Activated CD8-positive, alpha-beta memory T cell treated with anti-CD3 and anti-CD28 coated beads for 36 hours (primary cell): ENCODE measurements around the gene CACNB3. TPM values are rescaled to one million over a fixed set of nuclear protein-coding genes. Genes with fewer than 3 reads are reported as not detected.
"Not testable (repeated sequence)": the region's sequence is repeated elsewhere in the genome, so short reads cannot be mapped to it uniquely, and the experiment has no call there.

Experiments used
- CTCF ChIA-PET: fragments of 350-600 bp; sonication (Branson Sonifier 250); formaldehyde crosslinking; loops from one replicate; lab custom pipeline; 2021; ENCODE audit warnings: antibody characterized with exemption; lab: Charles Lee
- POLR2A ChIA-PET: fragments of 350-600 bp; sonication (Branson Sonifier 250); formaldehyde crosslinking; loops from one replicate; lab custom pipeline; 2021; ENCODE audit warnings: antibody characterized with exemption; lab: Charles Lee
- total RNA-seq, 2 experiments: library from RNA; stranded (reverse); gene quantifications; one replicate each; pipeline ENCODE4 v1.2.3, GENCODE V29; 2021

CACNB3 gene
- total RNA-seq, 2 experiments from 2014 or later: 6.1 to 8.3 TPM

DNA sequence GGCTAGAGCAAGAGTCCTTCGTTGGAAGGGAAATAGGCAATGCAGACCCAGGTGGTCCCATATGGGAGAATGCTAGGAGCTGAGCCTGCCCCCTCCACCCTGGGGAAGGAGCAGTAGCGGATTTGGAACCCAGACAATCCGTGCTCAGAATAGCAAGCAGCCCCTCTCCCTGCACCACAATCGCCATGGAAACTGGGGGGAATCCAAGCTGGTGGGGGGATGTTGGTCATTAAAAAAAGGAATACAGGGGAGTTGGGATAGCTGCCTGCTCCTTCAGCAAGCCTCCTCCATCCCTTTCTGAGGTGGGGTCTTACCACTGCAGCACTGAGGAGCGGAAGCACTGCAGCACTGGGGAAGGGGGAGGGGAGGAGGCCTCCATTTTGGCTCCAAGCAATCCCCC, 44.5 kb downstream of the CACNB3 start:
- POLR2A ChIA-PET: no interaction called here
- CTCF ChIA-PET: interaction anchor here (0.9 to 1.3 kb wide), 2 partner anchors 9 to 77 kb away, joined by 3 to 6 read pairs; no protein-coding TSS in a partner anchor

DNA sequence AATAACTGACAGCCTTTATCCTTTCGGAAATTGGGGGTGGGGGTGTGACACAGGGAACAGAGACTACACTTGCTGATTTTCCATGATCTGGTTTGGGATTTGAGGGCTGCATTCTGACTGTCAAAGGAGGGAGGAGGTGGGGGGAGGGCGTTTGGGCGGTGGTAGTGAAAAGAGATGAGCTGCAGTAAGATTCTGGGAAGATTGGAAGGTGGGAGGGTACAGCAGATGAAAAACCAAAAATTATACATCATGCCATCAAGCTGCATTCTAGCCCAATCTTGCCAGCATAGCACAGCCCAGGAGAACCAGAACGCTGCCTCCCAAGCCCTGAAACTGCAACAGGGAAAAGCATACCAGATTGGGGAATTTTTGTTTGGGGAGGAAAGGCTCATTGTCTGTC, 45.0 kb downstream of the CACNB3 start:
- ChIA-PET POLR2A (interaction anchor here (0.6 kb wide), 1 partner anchor 110 kb away, joined by 4 read pairs; no protein-coding TSS in a partner anchor), CTCF (interaction anchor here (0.9 to 1.3 kb wide), 2 partner anchors 10 to 77 kb away, joined by 3 to 6 read pairs; no protein-coding TSS in a partner anchor)

DNA sequence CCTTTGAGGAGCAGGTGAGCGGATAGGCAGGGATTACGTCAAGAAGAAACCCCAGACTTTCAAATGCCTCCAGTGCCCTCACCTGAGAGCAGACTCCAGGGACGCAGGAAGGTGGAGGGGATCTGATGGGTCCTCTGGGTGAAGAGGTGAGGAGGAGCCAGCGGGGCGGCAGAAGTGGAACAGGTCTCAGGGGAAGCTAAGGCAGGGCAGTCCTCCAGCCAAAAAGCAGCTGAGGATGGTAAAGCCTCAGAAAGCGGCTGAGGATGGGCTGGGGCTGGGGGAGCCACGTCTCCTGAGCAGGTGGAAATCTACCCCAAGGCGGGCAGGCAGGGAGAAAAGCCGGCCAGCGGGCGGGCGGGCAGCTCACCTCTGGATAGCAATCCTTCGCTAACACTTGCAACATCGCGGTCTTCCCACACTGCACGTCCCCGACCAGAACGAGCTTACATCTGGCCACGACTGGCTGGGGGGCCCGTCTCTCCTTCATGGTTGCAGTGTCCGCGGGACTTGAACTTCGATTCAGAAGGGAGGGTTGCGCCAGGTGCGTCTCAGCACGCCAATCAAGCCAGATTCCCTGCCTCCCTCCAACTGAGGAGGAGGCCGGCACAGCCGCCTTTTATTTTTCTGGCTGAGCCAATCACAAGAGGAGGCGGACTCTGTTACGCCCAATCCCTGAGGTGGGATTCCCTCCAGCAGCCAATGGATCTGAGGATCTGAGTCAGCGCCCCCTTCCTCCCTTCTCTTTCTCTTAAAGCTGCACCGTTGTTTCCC, 47.2 kb downstream of the CACNB3 start, which contains the start of gene RND1:
RND1 (minus strand) TSS at position 590 of the 771 bp plus-strand sequence; CDS start at position 487, 103 bp downstream.
- CTCF ChIA-PET: interaction anchor here (0.9 to 4.2 kb wide), 6 partner anchors 9 to 52 kb away, joined by 3 to 41 read pairs (median 4); partner anchors contain the start of gene DDX23

DNA sequence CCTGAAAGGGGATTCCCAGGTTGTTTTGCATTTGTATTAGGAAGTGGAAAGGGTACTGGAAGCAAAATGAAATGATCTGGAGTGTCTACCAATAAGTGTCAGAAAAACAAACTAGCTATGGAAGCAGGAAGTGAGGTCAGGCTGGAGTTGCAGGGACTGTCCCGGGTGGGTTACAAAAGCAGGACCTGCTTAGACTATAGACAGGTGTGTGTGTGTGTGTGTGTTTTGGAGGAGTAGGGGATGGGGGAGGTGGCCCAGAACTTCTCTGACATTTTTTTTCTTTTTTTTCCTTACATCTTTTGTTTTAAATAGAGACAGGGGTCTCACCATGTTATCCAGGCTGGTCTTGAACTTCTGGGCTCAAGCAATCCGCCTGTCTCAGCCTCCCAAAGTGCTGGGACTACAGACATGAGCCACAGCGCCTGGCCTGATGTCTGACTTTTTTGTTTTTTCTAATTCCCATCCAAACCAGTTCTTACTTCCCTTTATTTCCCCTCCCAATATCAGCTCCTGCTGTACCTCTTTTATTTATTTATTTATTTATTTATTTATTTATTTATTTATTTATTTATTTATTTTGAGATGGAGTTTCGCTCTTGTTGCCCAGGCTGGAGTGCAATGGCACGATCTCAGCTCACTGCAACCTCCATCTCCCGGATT, 47.9 kb downstream of the CACNB3 start:
- POLR2A ChIA-PET: interaction anchor here (2.0 kb wide), 1 partner anchor 13 kb away, joined by 19 read pairs; the partner anchor contains the start of gene DDX23
- CTCF ChIA-PET: interaction anchor here (0.9 to 4.2 kb wide), 5 partner anchors 9 to 52 kb away, joined by 3 to 41 read pairs (median 5); partner anchors contain the start of gene DDX23

More for the DNA sequence above, 47.2 kb downstream of the CACNB3 start, which contains the start of gene RND1:
- POLR2A ChIA-PET: interaction anchor here (0.6 to 2.0 kb wide), 3 partner anchors 13 to 68 kb away, joined by 3 to 19 read pairs (median 8); partner anchors contain the start of genes DDX23 and FKBP11

DNA sequence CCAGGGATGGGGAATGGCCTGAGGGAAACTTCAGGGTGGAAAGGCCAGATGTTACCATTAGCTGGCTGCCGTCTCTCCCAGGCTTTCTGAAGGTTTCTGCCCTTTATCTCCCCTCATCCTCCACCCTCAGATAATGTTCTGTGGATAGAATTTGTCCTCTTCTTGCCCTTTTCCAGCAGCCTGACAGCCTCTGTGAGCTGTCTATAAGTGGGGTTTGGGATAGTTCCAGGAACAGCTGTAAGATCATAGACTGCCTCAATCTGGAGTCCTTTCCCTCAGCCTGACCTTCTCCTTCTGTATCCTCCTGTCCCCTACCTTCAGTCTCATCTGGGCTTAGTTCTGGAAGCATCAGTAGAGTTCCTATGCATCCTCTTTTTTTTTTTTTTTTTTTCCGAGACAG, 50.2 kb downstream of the CACNB3 start:
- CTCF ChIA-PET: interaction anchor here (1.0 to 4.2 kb wide), 3 partner anchors 16 to 129 kb away, joined by 3 to 41 read pairs (median 5); partner anchors contain the start of gene DDX23
- POLR2A ChIA-PET: no interaction called here

DNA sequence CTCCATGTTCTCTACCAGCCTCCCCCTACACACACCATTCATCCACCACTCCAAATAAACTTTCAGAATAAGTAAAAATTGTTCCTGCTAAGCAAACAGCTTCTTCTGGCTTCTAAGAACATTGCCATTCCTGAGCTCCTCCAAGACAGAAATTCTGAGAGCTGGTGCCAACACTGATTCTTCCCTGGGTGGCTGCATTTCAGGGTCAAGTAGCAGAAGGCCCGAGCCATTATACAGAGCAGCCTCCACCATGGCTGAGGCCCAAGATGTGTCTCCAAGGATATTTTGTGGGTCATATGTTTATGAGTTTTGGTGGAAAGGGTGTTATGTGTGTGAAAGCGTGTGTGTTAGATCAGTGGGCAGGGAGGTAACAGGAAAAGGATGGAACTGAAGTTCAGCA, 50.9 kb downstream of the CACNB3 start:
- CTCF ChIA-PET: no interaction called here
- POLR2A ChIA-PET: no interaction called here

DNA sequence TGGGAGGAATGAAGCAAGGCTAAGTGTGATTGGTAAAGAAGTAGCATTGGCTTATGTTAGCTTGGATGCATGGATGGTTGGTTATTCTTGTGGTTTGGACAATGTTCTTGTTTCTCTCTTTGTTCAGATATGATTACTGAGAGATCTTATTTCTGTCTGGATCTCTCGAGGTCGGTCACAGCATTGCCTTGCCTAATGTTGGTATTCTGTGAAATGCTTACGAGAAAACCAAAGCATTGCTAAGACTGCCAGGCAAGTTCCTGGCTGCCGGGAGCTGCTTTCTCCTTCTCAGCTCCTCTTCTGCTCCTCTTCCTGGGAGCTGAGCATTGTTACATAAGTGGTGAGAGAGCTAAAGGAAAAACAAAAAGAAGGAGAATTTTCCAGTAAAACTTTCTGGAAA, 54.8 kb downstream of the CACNB3 start:
- ChIA-PET POLR2A (no interaction called here), CTCF (interaction anchor here (0.6 to 1.4 kb wide), 6 partner anchors 14 to 54 kb away, joined by 3 to 6 read pairs (median 4); no protein-coding TSS in a partner anchor)

DNA sequence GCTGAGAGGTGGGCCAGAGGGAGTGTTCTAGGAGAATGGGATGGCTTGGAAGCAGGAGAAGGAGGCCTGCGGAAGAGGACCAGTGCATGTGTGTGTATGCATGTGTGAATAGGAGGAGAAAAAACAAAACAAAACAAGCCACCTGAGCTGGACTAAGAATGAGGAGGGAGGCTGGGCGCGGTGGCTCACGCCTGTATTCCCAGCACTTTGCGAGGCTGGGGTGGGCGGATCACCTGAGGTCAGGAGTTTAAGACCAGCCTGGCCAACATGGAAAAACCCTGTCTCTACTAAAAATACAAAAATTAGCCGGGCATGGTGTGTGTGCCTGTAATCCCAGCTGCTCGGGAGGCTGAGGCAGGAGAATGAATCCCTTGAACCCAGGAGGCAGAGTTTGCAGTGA, 55.2 kb downstream of the CACNB3 start:
- CTCF ChIA-PET: interaction anchor here (0.6 to 1.4 kb wide), 4 partner anchors 13 to 54 kb away, joined by 3 to 6 read pairs (median 4); no protein-coding TSS in a partner anchor
- POLR2A ChIA-PET: not testable (repeated sequence)

DNA sequence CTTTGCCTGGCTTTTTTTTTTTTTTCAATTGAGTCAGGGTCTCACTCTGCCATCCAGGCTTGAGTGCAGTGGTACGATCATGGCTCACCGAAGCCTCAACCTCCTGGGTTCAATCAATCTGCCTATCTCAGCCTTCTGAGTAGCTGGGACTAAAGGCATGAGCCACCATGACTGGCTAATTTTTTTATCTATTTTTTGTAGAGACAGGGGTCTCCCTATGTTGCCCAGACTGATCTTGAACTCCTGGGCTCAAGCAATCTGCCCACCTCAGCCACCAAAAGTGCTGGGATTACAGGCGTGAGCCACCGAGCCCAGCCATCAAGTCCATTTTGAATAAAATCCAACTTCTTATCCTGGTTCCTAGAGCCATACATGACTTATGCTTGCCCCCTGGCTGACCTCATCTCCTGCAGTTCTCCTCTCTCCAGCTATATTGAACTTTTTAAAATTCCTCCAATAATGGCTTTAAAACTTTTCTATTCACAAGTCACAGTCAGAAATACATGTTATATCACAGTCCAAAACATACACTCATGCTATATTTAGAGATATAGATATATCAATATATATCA, 57.7 kb downstream of the CACNB3 start:
- ChIA-PET POLR2A (interaction anchor here (0.6 kb wide), 2 partner anchors 17 to 24 kb away, joined by 5 to 8 read pairs; partner anchors contain the start of gene DDX23), CTCF (interaction anchor here (0.6 kb wide), 1 partner anchor 103 kb away, joined by 3 read pairs; no protein-coding TSS in a partner anchor)

Other genes with a start within 250 kb of the CACNB3 start
- gene LALBA, start 248.4 kb upstream of the CACNB3 start, total RNA-seq: not detected
- 10 to 100 TPM; 57.2 to 59.6 TPM for gene KANSL2, start 136.3 kb upstream of the CACNB3 start, total RNA-seq
- 10 to 100 TPM; 67.3 to 68.1 TPM for gene CCNT1, start 101.8 kb upstream of the CACNB3 start, total RNA-seq
- gene ADCY6, start 29.4 kb upstream of the CACNB3 start, total RNA-seq: under 1 TPM; 0.13 to 0.25 TPM
- 100 to 1,000 TPM; 131 to 132 TPM for gene DDX23, start 33.7 kb downstream of the CACNB3 start, total RNA-seq
- gene RND1, start 47.4 kb downstream of the CACNB3 start, total RNA-seq: 1 to 10 TPM; 2.3 to 2.9 TPM
- gene FKBP11, start 107.0 kb downstream of the CACNB3 start, total RNA-seq: 100 to 1,000 TPM; 131 TPM
- gene ARF3, start 139.0 kb downstream of the CACNB3 start, total RNA-seq: 10 to 100 TPM; 93.7 to 97.1 TPM
- gene WNT10B, start 153.2 kb downstream of the CACNB3 start, total RNA-seq: under 1 TPM; 0.34 to 0.40 TPM
- not detected for gene WNT1, start 159.8 kb downstream of the CACNB3 start, total RNA-seq
- 1 to 10 TPM; 1.2 TPM for gene DDN, start 180.9 kb downstream of the CACNB3 start, total RNA-seq
- gene PRKAG1, start 200.3 kb downstream of the CACNB3 start, total RNA-seq: 10 to 100 TPM; 69.4 to 70.0 TPM
- gene KMT2D, start 242.3 kb downstream of the CACNB3 start, total RNA-seq: 10 to 100 TPM; 67.6 to 69.5 TPM